Measurements from ENCODE around the gene LPP. TPM values are rescaled to one million over a fixed set of nuclear protein-coding genes. Genes with fewer than 3 reads are reported as not detected.

Gene LPP
- total RNA-seq, 1 donor from 2014 or later: 93.9 TPM

- TF ChIP-seq, protein P1, sequence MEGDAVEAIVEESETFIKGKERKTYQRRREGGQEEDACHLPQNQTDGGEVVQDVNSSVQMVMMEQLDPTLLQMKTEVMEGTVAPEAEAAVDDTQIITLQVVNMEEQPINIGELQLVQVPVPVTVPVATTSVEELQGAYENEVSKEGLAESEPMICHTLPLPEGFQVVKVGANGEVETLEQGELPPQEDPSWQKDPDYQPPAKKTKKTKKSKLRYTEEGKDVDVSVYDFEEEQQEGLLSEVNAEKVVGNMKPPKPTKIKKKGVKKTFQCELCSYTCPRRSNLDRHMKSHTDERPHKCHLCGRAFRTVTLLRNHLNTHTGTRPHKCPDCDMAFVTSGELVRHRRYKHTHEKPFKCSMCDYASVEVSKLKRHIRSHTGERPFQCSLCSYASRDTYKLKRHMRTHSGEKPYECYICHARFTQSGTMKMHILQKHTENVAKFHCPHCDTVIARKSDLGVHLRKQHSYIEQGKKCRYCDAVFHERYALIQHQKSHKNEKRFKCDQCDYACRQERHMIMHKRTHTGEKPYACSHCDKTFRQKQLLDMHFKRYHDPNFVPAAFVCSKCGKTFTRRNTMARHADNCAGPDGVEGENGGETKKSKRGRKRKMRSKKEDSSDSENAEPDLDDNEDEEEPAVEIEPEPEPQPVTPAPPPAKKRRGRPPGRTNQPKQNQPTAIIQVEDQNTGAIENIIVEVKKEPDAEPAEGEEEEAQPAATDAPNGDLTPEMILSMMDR (conservative IDR thresholded peaks at IDR 0.05; ENCODE audit: low read depth, low read length): no peak
- DNase-seq (ENCODE audit: low read depth): no peak
- H3K4me3 ChIP-seq (ENCODE audit: low read depth, low read length): no peak overlapping the region
Measured at GRCh38 chr3:188168186-188168585, 14.2 kb downstream of the LPP start.

DNA sequence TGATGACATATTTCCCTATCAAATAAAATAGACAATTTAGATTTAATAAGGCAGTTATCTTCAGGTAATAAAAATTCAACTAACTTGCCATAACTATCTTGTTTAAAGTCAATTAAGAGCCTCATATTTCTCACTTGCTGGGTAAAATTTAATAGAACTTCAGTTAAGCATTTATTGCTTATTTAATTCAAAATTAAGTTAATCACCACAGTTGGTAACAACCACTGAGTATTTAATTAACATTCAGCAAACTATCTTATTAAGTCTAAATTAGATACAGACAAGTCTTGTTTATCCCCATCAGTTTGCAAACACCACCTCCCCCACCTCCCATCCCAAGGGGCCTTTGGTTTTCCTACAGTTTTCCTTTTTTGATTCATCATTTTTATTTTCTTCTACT is 14.7 kb downstream of the LPP start:
- TF ChIP-seq, protein P1 (conservative IDR thresholded peaks at IDR 0.05; ENCODE audit: low read depth, low read length): no peak
- DNase-seq (ENCODE audit: low read depth): no peak
- H3K4me3 ChIP-seq (ENCODE audit: low read depth, low read length): no peak overlapping the region

DNA sequence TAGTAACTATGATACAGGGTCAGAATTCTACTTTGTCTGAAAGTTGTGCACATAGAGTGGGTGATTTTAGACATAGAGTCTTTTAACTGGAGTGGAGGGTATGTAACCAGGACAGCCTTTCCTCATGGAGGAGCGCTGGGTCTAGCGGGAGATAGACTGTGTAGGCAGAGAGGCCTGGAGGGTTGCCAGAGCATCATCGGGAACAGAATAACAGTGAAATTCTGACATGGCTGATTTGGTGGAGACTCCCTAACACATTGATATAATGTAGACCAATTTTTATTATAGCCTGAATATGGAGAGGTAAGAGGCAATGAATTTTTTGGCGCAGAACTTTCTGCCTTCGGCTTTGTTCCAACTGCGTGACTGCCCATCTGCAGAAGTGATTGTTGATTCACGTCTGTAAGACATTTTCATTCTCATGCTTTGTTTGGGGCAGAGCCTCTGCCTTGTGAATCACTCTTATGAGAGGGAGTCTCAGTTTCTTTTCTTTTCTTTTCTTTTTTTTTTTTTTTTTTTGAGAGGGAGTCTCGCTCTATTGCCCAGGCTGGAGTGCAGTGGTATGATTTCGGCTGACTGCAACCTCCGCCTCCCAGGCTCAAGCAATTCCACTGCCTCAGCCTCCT is 16.0 kb downstream of the LPP start:
- DNase-seq (ENCODE audit: low read depth): no peak
- TF ChIP-seq, protein P1 (conservative IDR thresholded peaks at IDR 0.05; ENCODE audit: low read depth, low read length): no peak
- H3K4me3 ChIP-seq (ENCODE audit: low read depth, low read length): no peak overlapping the region

- no peak for DNase-seq (ENCODE audit: low read depth)
- TF ChIP-seq, protein P1 (conservative IDR thresholded peaks at IDR 0.05; ENCODE audit: low read depth, low read length): no peak
- no peak overlapping the region for H3K4me3 ChIP-seq (ENCODE audit: low read depth, low read length)
Measured at GRCh38 chr3:188170461-188171459, 16.8 kb downstream of the LPP start.

- TF ChIP-seq, protein P1 (conservative IDR thresholded peaks at IDR 0.05; ENCODE audit: low read depth, low read length): no peak
- no peak overlapping the region for H3K4me3 ChIP-seq (ENCODE audit: low read depth, low read length)
- no peak for DNase-seq (ENCODE audit: low read depth)
Measured at GRCh38 chr3:188171682-188172467, 17.9 kb downstream of the LPP start.

DNA sequence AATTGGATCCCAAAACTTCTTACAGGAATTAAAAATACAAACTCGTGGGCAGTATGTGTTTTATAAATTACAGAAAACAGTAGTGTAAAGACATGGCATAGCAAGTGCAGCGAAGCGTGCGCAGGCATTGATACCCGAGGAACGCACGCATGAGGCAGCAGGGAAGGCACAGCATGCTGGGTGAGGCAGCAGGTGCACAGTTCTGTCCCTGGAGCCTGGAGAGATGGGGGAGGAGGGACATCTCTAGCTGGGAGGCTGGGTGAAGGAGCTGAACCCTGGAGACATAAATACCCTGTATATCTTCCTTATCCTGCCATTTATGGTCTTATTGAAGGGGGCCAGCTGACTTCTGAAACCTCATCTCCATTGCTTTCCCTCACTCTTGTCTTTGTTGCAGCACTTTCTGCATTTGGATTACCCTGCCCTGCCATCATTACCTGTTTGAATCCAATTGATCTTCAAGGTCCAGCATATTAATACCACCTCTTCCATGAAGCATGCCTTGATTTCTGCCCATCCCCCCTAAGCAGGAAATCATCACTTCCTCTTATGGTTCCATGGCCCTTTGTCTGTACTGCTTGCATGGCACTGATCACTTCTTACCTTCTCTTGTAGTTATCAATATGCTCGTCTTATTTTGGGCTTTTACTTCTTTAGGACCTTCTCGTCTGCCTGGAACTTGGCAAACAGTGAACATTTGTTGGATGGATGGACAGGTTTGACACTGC is 20.5 kb downstream of the LPP start:
- no peak for DNase-seq (ENCODE audit: low read depth)

More for the DNA sequence above, 20.5 kb downstream of the LPP start:
- no peak overlapping the region for H3K4me3 ChIP-seq (ENCODE audit: low read depth, low read length)
- TF ChIP-seq, protein P1 (conservative IDR thresholded peaks at IDR 0.05; ENCODE audit: low read depth, low read length): no peak
